NCI-H2196 treated with DMSO at 0.1 percent for 48 hours (cell line): ENCODE results near the gene NAB2.

Experiments
- DNase-seq: peaks from one replicate; lab custom pipeline; 2025; ENCODE audit not compliant: unreplicated experiment; lab: John Stamatoyannopoulos, UW

NAB2 gene

DNA sequence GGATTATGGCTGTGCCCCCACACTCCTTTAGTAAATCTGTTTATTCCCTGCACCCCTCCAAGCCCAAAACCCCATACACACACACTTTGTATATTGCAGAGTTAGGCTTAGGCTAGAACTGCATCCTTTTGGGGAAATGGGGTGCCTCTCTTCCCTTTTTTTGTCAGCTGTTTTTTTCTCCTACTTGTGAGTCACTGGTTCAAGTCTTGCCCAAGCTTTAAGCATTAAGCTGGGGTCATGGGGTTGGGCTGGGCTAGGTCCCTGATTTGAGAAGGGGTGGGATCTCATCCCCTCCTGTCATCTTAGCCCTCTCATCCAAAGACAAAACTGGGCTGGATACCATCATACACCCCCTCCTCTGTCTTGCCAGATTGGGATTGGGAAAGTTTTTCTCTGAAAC lies 41.0 kb downstream of the NAB2 start:
- no peak for DNase-seq

DNA sequence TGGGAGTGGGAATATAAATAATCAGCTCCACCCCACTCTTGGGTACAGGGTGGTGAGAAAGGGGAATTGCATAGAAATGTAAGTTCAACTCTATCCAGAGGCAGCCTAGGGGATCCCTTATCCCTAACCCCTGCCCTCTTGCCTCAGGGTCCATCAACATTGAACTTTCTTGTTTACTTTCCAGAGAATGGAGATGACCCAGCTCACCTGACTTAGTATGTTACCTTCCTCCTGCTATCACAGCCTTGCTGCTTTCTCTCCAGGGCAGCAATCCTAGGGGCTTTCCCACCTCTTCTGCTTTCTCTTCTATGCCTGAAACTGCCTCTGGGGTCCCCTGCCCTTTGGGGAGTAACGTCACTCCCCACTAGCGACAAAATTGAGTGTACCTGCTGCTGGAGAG lies 42.0 kb downstream of the NAB2 start:
- no peak for DNase-seq

DNA sequence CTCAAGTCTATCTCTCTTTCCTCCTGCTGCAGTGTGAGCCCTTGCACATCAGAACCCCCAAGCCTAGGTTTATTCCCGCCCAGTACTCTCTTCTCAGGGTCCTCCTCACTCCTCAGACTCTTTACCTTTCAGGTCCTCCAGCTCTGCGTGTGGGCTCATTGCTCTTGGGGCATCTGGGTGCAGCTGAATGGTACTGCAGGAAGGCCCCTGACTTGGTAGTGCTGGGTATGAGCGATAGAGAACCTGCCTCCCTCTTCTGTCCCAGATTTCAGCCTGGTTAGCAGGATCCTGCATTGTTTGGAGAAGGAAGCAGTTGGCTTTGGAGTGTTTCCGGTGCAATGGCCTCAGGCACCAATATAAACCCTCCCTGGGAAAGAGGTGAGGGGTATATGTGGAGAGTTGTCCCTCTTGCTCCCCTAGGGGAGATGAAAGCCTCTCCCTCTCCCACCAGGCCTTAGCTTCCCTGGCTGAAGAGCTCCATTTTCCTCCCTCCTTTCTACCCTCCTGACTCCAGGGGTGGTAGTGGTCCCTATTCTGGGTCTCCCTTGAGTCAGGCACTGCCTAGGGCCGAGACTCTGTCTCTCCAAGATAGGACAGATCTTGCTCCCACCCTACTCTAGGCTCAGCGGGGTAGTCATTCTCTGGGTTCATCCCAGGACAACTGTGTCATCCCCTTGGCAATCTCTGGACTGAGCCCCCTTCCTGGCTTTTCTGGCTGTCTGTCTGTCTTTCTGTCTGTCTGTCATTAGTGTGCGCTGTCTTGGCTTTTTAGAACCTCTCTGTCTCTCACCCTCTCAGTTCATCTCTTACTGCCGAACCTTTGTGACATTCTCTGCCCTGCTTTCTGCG lies 43.2 kb downstream of the NAB2 start:
- no peak for DNase-seq

DNA sequence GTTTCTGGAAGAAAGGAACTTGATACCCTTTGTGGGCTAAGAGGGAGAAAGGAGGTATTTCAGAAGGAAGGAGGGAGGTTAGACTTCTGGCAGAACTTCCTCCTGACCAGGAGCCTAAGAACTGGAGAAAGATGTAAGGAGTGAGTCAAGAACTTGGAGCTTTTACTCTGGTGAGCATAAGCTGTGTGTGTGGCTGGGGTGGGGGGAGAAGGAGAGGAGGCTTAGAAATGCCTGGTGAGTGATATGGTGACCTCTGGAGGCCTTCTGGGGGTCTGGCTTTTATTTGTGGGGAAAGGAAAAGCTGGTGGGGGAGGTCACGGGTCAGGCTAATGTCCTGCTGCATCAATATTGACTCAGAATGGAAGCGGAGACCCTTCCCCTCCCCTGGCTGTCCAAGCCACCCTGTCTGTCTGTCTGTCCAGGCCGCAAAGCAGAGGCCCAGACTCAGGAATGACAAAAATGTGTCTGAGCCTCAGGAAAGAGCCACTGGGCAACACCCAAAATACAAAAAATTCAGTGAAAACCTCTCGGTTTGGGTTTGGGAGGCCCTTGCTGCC lies 44.2 kb downstream of the NAB2 start:
- no peak for DNase-seq

DNA sequence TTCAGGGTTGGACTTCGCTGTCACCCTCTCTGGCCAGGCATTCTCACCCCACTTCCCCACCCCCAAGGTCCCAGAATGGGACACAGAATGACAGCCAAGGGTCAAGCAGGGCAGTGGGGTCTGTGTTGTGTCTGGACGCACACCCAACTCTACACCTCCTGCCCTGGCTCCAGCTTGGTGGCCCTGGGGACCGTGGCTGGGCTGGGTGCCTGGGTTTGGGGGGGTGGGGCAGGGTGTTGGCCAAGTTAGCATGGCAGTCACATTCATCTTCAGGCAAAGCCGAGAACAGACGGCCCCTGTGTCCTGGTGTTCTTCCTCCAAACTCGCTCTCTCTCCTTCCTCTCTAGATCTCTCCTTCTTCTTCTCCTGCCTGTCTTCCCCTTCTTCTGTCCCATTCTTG lies 45.0 kb downstream of the NAB2 start:
- DNase-seq, result no peak

DNA sequence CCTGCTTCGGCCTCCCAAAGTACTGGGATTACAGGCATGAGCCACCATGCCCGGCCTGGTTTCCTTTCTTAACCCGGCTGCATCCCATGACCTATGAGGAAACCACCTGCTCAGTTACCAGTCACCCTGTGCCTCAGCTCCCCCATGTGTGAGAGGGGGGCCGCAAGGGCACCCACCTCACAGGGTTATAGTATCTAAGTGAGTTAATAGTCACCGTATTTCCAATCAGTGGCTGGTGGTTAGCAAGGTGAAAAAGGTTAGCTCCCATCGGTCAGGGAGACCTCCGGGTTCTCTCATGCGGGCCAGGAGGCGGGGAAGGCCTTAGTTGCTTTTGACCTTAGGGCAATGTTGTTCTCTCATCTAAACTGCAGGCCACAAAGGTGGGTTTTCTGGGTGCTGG lies 46.0 kb downstream of the NAB2 start:
- DNase-seq, result no peak

DNA sequence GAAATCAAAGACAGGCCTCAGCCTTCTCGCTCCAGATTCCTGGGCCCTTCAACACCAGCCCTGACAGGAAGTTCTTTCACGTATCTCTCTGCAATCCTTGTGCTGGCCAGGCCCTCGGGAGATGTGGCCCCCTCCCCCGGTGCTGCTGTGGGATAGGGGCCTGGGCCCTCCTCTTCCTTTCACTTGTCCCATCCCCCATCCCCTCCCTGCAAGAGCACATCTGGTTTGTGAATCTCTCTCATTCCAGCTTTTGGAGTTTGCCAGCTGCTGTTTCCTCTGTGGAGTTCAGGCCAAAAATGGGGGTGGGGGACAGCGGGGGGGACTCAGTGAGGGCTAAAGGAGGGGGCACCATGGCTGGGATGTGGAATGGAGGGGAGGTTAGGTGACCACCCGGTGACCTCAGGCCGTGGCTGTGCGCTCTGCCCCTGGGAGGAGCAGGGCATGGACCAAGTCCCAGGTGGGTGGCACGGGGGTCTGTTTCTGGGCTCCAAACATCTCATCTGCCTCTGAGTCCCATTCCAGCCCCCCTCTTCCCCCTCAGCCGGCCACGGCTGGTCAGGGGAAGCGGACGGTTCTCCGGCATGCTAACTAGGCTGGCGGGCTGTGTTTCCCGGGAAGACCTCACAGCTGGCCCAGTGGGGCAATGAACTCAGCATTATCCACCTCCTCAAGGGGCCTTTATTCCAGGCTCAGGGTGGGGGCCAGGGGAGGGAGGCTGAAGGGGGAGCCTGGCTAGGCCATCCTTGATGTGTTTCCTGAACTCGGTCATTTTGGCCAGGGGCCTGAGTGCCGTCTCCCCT lies 46.8 kb downstream of the NAB2 start:
- no peak for DNase-seq

DNA sequence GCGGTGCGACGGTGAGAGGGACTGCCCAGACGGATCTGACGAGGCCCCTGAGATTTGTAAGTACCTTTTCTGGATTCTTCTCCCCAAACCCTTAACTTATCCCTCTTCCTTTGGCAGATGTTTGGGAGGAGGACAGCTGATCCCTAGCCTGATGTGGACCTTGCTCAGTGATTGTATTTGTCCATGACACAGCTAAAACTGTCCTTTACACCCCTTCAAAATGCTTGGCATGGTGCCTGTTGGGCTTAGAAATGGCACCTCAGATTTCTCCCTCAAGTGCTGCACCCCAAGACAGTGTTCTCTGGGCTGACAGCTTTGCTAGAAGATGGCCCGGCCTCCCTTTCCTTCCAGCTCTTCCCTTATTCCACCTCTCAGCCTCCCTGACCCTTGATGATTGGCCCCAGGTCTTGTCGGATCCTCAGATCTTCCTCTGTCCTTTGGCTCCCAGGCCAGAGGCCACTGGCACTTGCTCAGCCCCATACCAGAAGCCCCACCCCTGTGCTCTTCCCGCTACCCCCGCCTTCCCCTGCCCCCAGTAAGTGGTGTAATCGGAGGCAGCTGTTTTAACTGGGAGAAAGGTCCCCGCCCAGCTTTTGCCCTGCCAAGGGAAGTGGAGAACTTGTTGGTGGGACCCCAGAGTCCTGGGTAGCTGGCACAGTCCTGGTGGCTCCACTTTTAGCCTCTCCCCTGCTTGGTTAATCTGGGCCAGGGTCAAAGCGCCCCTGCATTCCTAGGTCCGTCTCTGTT lies 49.8 kb downstream of the NAB2 start:
- DNase-seq, result no peak

DNA sequence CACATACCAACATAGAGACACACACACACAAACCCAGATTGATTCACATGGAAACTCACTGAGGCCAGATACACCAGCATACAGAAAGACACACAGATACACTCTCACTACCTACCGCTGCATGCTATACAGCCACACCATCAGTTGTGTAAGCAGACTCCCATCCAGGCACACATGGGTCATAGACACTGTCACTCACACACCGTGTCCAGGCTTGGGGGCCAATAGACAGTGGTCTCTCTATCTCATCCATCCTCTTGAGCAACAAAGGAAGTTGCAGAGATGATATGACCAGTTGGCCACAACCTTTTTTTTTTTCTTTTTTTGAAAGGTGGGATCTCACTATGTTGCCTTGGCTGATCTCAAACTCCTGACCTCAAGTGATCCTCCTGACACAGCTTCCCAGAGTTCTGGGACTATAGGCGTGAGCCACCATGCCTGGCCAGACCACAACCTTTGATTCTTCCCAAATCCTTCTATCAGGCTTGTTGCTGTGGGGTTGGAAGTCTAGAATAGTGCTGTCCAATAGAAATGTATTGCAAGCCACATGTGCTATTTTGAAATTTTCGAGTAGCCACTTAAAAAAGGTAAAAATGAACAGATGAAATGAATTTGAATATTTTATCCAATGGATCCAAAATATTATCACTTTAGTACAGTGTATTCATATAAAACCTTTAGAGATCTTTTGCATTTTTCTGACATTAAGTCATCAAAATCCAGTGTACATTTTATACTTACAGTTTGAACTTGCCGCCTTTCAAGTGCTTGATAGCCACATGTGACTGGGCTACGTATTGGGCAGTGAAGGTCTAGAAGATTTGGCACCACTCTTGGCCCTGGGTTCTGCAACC lies 51.1 kb downstream of the NAB2 start:
- no peak for DNase-seq

DNA sequence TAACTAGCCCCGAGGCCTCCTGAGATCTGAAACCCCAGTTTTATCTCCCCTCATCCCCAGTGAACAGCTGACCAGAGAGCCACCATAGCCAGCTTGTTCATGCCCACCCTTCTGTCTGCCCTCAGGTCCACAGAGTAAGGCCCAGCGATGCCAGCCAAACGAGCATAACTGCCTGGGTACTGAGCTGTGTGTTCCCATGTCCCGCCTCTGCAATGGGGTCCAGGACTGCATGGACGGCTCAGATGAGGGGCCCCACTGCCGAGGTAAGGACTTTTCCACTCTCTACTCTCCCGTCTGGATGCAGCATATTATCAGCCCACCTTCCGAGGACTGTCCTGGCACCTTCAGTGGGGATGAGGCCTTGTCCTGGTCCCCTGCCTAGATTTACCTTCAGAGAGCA lies 52.3 kb downstream of the NAB2 start:
- DNase-seq, result no peak

DNA sequence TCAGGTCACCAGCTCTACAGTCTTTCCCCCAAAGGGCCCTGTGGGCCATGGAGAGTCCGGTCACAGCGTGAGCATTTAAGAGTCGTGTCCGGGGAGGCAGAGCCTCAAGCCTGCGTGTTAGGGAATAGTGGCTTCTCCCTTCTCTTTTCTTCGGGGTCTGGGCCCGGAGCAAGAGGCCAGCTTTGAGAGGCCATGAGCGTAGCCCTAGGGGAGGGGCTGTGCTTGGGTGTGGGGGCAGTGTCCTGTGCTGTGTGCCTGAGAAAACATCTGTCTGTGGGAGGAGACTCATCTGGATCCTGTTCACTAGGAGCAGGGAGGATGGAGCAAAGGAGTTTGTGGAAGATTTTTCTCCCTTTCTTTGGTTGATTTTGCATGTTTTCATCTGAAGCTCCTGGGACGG lies 53.2 kb downstream of the NAB2 start:
- DNase-seq, result no peak

DNA sequence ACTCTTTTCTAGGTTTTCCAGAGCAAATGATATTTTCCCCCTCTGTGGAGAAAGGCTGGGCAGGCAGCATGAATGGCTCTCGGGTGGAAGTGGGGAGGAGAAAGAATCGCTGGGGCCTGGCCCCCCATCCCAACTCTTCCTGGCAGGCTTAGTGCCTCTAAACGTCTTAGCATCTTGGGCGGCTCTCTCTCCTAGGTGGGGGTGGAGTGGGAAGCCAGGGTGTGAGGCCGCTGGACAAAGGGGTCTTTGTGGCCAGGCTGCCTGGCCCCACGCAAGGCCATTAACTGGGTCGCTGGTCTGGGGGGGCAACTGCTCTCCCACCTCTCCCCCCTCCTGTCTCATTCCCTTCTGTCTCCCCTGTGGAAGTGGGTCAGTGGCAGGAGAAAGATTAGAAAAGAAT lies 53.8 kb downstream of the NAB2 start:
- no peak for DNase-seq

DNA sequence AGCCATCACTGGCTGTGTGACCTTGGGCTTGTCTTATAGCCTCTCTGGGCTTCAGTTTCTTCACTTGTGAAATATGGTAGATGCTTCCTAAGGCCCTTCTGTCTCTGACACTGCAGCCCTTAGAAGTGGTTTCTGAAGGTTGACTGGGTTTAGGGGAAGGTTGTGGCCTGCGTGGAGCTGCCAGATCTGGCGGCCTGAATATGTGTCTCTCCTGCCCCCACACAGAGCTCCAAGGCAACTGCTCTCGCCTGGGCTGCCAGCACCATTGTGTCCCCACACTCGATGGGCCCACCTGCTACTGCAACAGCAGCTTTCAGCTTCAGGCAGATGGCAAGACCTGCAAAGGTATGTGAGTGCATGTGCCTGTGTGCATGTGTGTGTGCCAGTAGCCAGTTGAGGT lies 54.5 kb downstream of the NAB2 start:
- no peak for DNase-seq
